K562 (cell line): ENCODE measurements around the gene WNT2.

ENCODE experiments used
- BACH1 ChIP-seq: fragments of 200-800 bp; sonication (Bioruptor generic); IDR thresholded peaks from 2 replicates; pipeline ENCODE4 v1.6.1; 2016; ENCODE audit warnings: missing genetic modification characterization, missing compliant biosample characterization
- BRCA1 ChIP-seq, 2 experiments: fragments of 450-650 bp in 1 of 2; sonication (generic) in 1 of 2; formaldehyde crosslinking in 1 of 2; IDR thresholded peaks; 2 replicates each; pipeline versions ENCODE4 v1.5.0 to v1.6.1; 2017 to 2020; ENCODE audit warnings: mild to moderate bottlenecking in 1 of 2, missing genetic modification reagents in 1 of 2
- ERF ChIP-seq: fragments of 450-650 bp; formaldehyde crosslinking; IDR thresholded peaks from 2 replicates; pipeline ENCODE4 v1.4.0; 2020; ENCODE audit warnings: mild to moderate bottlenecking, mixed read lengths
- GABPB2 ChIP-seq: fragments of 250-450 bp; sonication (Bioruptor Pico); conservative IDR thresholded peaks from 2 replicates; pipeline ENCODE4 v1.5.1; 2021; ENCODE audit warnings: mild to moderate bottlenecking
- MYC ChIP-seq, 2 experiments: fragments of 250-450 bp in 1 of 2; sonication (Bioruptor Pico) in 1 of 2; IDR thresholded peaks; 2 replicates each; pipeline versions ENCODE4 v1.5.1 to v1.6.1; 2012 to 2021; ENCODE audit warnings: low read depth in 2 of 2, borderline replicate concordance in 1 of 2, improper control_type of control experiment in 1 of 2, low read length in 1 of 2, mild to moderate bottlenecking in 1 of 2, moderate library complexity in 1 of 2
- POLR2A ChIP-seq: fragments of 450-650 bp; conservative IDR thresholded peaks from 2 replicates; pipeline ENCODE4 v1.6.1; 2016
- POLR2AphosphoS5 ChIP-seq: IDR thresholded peaks from 2 replicates; pipeline ENCODE4 v1.6.1; 2011; ENCODE audit warnings: mild to moderate bottlenecking, low read depth, low read length, moderate library complexity; ENCODE audit not compliant: control insufficient read depth, insufficient read depth
- RAD51 ChIP-seq: fragments of 450-650 bp; IDR thresholded peaks from 2 replicates; pipeline ENCODE4 v1.7.1; 2016; ENCODE audit warnings: low read depth, mild to moderate bottlenecking, borderline replicate concordance
- ZFP1 ChIP-seq: fragments of 450-650 bp; formaldehyde crosslinking; IDR thresholded peaks from 2 replicates; pipeline ENCODE4 v1.4.0; 2020; ENCODE audit warnings: mild to moderate bottlenecking, mixed read lengths
- ZNF23 ChIP-seq: fragments of 250-450 bp; sonication (Bioruptor Pico); IDR thresholded peaks from 2 replicates; pipeline ENCODE4 v1.4.0; 2020; ENCODE audit warnings: mild to moderate bottlenecking
- TF ChIP-seq, protein P1 (sequence below): fragments of 250-450 bp; sonication (Bioruptor Pico); IDR thresholded peaks from 2 replicates; pipeline ENCODE4 v1.8.0; 2022; ENCODE audit warnings: moderate library complexity, mild to moderate bottlenecking, inconsistent platforms
- TF ChIP-seq, protein P2 (sequence below), 3 experiments: IDR thresholded peaks in 2 of 3; conservative IDR thresholded peaks in 1 of 3; 2 replicates each; pipeline ENCODE4 v1.5.1; 2011 to 2012; ENCODE audit warnings: low read length in 3 of 3, mild to moderate bottlenecking in 3 of 3, control low read depth in 2 of 3, improper control_type of control experiment in 1 of 3, inconsistent platforms in 1 of 3, low read depth in 1 of 3, mixed read lengths in 1 of 3, moderate library complexity in 1 of 3; ENCODE audit not compliant: insufficient read depth in 2 of 3
- TF ChIP-seq, protein P3 (sequence below): sonication (generic); formaldehyde crosslinking; IDR thresholded peaks from 2 replicates; pipeline ENCODE4 v1.4.0; 2020; ENCODE audit warnings: mild to moderate bottlenecking, missing genetic modification reagents

DNA sequence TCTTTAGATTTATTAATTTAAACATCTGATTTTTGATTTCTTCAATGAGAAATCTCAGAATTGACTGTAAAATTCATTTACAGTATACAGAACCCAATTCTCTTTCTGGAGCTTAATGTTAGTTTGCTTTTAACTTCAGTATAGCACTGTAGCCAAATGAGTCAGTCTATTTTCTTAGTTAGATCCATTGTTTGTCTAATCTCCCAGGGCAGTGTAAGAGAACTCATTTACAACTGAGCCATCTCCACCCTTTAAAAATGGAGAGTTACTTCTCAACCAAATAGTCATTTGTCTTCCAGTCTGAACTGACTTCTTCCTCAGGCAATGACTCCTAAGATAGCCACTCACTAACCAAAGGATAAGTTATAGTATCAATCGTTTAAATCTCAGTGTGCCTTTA is 3.0 kb upstream of the WNT2 start:
- TF ChIP-seq, protein P1, sequence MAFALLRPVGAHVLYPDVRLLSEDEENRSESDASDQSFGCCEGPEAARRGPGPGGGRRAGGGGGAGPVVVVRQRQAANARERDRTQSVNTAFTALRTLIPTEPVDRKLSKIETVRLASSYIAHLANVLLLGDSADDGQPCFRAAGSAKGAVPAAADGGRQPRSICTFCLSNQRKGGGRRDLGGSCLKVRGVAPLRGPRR (CRISPR knock-in tag), result no peak
- TF ChIP-seq RAD51 (no peak), BRCA1 (IDR thresholded peaks at IDR 0.05) (no peak), BRCA1 (CRISPR knock-in tag; IDR thresholded peaks at IDR 0.05) (no peak), ZFP1 (no peak), MYC (IDR thresholded peaks at IDR 0.05; ENCODE audit: low read depth, low read length) (no peak), MYC (CRISPR knock-in tag; IDR thresholded peaks at IDR 0.05; ENCODE audit: borderline replicate concordance, low read depth) (no peak), BACH1 (tag) (no peak), ZNF23 (CRISPR knock-in tag) (no peak), GABPB2 (CRISPR knock-in tag) (no peak), POLR2AphosphoS5 (no peak), ERF (CRISPR knock-in tag) (no peak), POLR2A (no peak)
- TF ChIP-seq, protein P2, sequence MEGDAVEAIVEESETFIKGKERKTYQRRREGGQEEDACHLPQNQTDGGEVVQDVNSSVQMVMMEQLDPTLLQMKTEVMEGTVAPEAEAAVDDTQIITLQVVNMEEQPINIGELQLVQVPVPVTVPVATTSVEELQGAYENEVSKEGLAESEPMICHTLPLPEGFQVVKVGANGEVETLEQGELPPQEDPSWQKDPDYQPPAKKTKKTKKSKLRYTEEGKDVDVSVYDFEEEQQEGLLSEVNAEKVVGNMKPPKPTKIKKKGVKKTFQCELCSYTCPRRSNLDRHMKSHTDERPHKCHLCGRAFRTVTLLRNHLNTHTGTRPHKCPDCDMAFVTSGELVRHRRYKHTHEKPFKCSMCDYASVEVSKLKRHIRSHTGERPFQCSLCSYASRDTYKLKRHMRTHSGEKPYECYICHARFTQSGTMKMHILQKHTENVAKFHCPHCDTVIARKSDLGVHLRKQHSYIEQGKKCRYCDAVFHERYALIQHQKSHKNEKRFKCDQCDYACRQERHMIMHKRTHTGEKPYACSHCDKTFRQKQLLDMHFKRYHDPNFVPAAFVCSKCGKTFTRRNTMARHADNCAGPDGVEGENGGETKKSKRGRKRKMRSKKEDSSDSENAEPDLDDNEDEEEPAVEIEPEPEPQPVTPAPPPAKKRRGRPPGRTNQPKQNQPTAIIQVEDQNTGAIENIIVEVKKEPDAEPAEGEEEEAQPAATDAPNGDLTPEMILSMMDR (IDR thresholded peaks at IDR 0.05 in 2 of 3, conservative IDR thresholded peaks at IDR 0.05 in 1 of 3; ENCODE audit: insufficient read depth in 2 of 3, low read depth in 1 of 3, low read length in 3 of 3), result no peak
- TF ChIP-seq, protein P3, sequence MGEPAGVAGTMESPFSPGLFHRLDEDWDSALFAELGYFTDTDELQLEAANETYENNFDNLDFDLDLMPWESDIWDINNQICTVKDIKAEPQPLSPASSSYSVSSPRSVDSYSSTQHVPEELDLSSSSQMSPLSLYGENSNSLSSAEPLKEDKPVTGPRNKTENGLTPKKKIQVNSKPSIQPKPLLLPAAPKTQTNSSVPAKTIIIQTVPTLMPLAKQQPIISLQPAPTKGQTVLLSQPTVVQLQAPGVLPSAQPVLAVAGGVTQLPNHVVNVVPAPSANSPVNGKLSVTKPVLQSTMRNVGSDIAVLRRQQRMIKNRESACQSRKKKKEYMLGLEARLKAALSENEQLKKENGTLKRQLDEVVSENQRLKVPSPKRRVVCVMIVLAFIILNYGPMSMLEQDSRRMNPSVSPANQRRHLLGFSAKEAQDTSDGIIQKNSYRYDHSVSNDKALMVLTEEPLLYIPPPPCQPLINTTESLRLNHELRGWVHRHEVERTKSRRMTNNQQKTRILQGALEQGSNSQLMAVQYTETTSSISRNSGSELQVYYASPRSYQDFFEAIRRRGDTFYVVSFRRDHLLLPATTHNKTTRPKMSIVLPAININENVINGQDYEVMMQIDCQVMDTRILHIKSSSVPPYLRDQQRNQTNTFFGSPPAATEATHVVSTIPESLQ (CRISPR knock-in tag), result no peak
